Activated T-cell treated with anti-CD3 and anti-CD28 coated beads, Interleukin-2, amount 50 U/mL, for 24 hours (primary cell): Measurements from ENCODE around the gene CEP85.
A peak's percentile ranks its signal among the peaks of the same experiment; 100 is the strongest.
"Not testable (repeated sequence)": the region's sequence is repeated elsewhere in the genome, so short reads cannot be mapped to it uniquely, and the experiment has no call there.

Source experiments
- DNase-seq: peaks from one replicate; pipeline ENCODE4 v3.0.0-alpha.2; 2020
- H3K27ac Mint-ChIP-seq: 2 replicates; pipeline ENCODE4 v1.8.0; 2020; ENCODE audit warnings: mild to moderate bottlenecking, mixed read lengths
- H3K27me3 Mint-ChIP-seq: 2 replicates; pipeline ENCODE4 v1.8.0; 2020; ENCODE audit warnings: mixed read lengths
- H3K36me3 Mint-ChIP-seq: 2 replicates; pipeline ENCODE4 v1.8.0; 2020; ENCODE audit warnings: low read depth, mixed read lengths
- H3K4me1 Mint-ChIP-seq: 2 replicates; pipeline ENCODE4 v1.8.0; 2020; ENCODE audit warnings: low read depth, mixed read lengths
- H3K4me3 Mint-ChIP-seq: 2 replicates; pipeline ENCODE4 v1.8.0; 2020; ENCODE audit warnings: mild to moderate bottlenecking, moderate library complexity, mixed read lengths
- H3K9me3 Mint-ChIP-seq: 2 replicates; pipeline ENCODE4 v1.8.0; 2020; ENCODE audit warnings: mixed read lengths

The CEP85 gene

DNA sequence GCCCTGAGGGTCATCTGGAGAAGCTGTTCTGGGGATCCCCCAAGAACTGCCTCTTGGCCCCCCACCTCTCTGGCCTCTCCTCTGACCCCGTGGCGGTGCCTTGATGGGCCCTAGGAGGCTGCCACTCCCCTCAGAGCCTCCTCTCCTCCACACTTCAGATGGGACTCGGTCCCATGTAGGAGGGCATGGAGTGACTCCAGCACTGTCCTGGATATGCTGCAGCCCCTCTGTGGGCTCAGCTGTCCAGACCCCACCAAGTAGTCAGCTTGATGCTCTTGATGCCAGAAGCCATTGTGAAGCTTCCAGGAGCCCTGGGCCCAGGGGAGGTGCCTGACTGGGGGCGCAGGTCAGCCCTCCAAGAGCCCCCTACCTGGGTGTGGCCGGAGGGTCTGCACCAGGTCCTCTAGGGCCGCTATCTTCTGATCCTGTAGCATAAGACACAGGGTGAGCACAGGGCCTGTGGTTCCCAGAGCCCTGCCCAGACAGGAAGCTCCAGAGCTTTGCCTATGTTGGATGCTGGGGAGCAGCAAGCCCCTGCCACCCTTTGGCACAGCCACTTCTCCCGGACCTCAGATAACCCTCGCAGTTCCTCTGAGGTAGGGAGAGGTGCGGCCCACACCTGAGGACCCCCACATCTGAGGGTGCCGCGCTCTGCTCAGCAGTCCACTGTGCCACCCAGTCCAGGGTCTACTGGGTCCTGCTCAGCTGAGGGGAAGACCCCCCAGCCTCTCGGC, 63.2 kb downstream of the CEP85 start:
- H3K36me3 Mint-ChIP-seq, result peaks cover 41% of the 10 kb centered on the region
- no peak overlapping the region for H3K4me3 Mint-ChIP-seq
- H3K4me1 Mint-ChIP-seq, result peaks cover 10% of the 10 kb centered on the region
- no peak for DNase-seq
- H3K27me3 Mint-ChIP-seq, result no peaks in the 10 kb centered on the region
- H3K27ac Mint-ChIP-seq, result no peak overlapping the region
- H3K9me3 Mint-ChIP-seq, result no peaks in the 10 kb centered on the region

DNA sequence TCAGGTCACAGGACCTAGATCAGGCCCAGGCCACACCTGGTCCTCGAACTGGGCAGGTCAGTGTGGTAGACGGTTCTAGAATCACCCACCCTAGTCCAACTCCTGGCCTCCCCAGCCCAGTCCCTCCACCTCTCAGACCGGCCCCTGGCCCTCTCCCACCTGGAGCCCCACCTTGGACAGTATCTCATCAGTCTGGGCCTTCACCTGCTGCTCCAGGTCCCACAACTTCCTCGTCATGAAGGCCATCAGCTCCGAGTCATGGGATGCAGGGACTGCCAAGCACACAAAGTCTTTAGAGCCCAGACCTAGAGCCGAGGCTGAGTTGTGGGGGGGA, 63.8 kb downstream of the CEP85 start:
- Mint-ChIP-seq H3K27ac (no peak overlapping the region), H3K4me1 (peaks cover 9% of the 10 kb centered on the region), H3K36me3 (peaks cover 38% of the 10 kb centered on the region), H3K4me3 (no peak overlapping the region), H3K9me3 (no peaks in the 10 kb centered on the region), H3K27me3 (no peaks in the 10 kb centered on the region)
- DNase-seq, result no peak

DNA sequence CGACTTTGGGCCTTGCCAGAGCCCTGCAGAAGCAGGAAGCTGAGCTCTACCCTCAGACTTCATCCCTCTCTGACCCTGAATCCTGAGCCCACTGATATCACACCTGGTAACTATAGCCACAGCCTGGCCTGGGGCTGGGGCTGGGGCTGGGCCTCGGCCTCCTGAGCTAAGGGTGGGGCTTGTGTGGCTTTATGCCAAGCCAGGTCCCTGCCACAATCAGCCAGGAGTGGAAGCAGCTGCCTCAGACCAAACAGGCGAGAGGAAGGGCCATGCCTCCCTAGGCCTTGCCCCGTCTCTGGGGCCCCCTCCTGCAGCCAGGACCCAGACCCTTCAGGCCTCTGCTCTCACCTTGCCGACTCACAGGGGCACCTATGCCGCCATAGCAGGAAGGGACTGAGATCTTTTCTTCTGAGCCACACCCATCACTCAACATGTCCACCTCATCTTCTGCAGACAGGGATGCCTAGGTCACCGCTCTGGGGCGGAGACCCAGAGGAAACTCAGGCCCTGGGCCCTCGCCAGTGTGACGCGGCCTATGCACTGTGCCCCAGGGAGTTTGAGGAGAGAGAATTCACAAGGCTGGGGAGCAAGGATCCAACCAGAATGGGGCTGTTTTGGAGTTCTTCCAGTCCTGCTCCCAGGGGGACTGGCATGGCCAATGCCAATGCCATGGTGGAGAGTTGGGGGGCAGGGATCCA, 66.7 kb downstream of the CEP85 start:
- no peak for DNase-seq
- Mint-ChIP-seq H3K4me1 (peaks cover 10% of the 10 kb centered on the region), H3K36me3 (peaks cover 19% of the 10 kb centered on the region), H3K27me3 (no peaks in the 10 kb centered on the region), H3K9me3 (no peaks in the 10 kb centered on the region), H3K4me3 (no peak overlapping the region), H3K27ac (no peak overlapping the region)

DNA sequence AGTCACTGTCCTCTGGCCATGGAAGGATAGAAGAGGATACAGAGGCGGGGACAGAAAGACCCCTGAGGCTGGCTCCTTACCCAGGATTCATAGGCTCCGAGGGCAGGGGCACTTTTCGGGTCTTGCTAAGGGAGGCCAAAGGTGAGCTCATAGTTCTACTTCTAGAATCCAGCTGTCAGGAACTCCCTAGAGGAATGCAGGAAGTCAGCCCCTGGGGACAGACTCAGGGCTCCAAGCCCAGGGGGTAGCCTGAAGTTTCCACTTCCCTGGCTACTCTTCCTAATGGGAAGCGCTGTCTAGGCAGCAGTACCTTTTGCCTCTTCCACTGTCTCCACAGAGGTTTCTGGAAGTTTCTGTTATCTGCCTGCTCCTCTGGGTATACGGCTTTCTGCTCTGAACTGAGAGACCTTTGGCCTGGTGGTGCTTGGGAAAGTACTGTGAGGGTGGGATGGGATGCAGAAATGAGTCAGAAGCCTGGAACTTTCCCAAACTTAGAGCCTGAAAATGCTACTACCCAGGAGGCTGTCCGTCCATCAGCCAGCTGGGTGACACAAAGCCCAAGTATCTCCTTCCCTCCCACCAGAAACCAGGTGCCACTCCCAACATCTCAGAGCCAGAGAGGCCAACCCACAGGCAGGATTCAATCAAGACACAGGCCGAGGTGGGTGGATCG, 68.9 kb downstream of the CEP85 start:
- Mint-ChIP-seq H3K36me3 (peaks cover 13% of the 10 kb centered on the region), H3K4me1 (peaks cover 28% of the 10 kb centered on the region), H3K9me3 (no peaks in the 10 kb centered on the region), H3K27me3 (no peaks in the 10 kb centered on the region), H3K4me3 (no peak overlapping the region), H3K27ac (no peak overlapping the region)
- no peak for DNase-seq

DNA sequence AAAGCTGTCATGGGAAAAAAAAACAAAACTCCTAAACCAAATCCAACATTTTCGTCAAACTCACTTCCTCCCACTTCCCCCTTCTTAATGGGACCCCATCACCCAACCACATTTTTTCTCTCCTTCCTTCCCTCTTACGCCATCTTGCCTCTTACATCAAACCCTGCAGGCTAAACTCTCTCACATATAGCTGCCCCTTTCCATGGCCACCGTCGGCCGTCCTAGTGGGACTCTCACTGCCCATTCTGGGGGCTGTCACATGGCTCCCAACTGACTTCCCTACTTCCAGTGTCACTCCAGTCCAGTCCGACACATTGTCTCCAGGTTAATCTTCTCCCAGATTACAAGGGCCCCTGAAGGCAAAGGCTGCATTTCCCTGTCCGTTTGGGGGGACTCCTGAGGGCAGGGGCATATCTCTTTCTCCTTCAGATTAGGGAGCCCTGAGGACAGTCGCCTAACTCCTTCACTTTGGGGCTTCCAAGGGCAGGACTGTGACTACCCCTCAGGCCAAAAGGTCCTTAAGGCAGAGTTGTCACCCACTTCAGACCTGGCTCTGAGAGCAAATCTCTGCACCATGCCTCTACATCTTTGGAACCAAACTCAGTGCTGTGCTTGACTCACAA, 71.8 kb downstream of the CEP85 start:
- peaks cover 13% of the 10 kb centered on the region for H3K36me3 Mint-ChIP-seq
- H3K27me3 Mint-ChIP-seq, result no peaks in the 10 kb centered on the region
- DNase-seq, result no peak
- H3K4me1 Mint-ChIP-seq, result peaks cover 32% of the 10 kb centered on the region
- no peaks in the 10 kb centered on the region for H3K9me3 Mint-ChIP-seq
- H3K4me3 Mint-ChIP-seq, result peak overlapping the region; percentile 99
- peak overlapping the region; percentile 97 for H3K27ac Mint-ChIP-seq

DNA sequence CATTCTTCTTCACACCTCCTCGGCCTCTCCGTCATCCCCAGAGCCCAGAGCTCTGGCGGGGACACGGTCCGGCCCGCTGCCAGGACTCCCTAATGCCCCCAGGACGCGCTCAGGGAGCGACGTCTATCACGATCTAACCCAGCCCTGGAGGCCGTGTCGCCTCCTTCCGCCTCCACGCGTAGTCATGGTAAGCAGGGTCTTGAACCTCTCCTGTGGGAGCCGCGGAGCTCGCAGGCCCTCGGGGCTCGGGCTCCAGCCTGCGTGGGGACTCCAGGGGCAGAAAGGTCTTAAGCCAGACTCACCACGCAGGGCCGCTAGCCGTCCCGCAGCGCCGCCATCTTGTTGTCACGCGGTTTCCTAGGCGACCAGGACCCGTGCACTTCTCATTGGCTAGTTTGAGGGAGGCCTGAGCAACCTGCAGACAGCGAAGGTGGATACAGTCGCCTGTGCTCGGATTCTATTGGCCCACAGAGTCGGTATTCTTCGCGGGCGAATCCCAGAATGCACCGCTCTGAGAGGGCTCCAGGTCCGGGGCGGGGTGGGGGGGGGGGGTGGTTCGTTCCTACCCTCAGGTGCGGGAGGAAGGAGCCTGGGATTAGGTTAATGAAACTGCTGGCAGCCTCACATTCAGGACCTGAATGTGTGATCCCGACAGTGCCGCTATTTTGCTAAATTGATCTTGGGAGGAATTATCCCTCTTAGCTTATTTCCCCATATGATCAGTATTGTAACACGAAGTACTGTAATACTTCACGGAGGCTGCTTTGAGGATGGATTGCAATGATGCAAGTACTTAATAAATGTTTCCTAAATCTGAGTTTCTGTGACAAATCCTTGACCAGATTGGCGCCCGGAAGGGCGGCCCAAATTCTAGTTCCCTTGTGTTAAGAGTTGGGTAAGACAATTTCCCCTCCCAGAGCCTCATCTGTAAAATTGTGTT, 72.6 kb downstream of the CEP85 start, which contains the start of gene UBXN11:
Gene UBXN11 (minus strand): TSS at position 347 of the 940 bp plus-strand sequence. CDS start 3,753 bp downstream, outside the sequence.
- H3K27me3 Mint-ChIP-seq, result no peaks in the 10 kb centered on the region
- H3K4me1 Mint-ChIP-seq, result peaks cover 32% of the 10 kb centered on the region
- H3K4me3 Mint-ChIP-seq, result peak within 1 kb of the TSS; percentile 99
- peaks cover 6% of the 10 kb centered on the region for H3K36me3 Mint-ChIP-seq
- peak within 1 kb of the TSS; percentile 97 for H3K27ac Mint-ChIP-seq
- H3K9me3 Mint-ChIP-seq, result no peaks in the 10 kb centered on the region
- peak; percentile 88 for DNase-seq

DNA sequence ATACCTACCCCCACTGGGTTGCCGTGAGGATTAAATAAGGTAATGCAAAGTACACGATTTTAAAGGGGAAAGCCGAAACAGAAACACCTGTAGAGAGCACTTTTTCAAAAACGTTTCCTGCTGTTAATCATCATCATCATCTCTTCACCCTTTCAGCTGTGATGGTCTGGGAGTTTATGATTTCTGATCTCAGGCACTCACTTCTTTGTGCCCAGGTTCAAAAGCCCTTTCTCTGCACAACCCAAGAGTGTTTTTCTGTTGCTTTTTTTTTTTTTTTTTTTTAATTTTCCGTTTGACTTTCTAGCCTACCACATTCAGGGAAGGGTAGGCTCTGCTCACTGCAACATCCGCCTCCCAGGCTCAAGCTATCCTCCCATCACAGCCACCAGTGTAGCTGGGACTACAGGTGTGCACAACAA, 73.4 kb downstream of the CEP85 start:
- Mint-ChIP-seq H3K4me3 (peak overlapping the region; percentile 99), H3K4me1 (peaks cover 32% of the 10 kb centered on the region), H3K27ac (peak overlapping the region; percentile 97), H3K9me3 (no peaks in the 10 kb centered on the region), H3K36me3 (peaks cover 5% of the 10 kb centered on the region), H3K27me3 (no peaks in the 10 kb centered on the region)
- DNase-seq, result no peak

DNA sequence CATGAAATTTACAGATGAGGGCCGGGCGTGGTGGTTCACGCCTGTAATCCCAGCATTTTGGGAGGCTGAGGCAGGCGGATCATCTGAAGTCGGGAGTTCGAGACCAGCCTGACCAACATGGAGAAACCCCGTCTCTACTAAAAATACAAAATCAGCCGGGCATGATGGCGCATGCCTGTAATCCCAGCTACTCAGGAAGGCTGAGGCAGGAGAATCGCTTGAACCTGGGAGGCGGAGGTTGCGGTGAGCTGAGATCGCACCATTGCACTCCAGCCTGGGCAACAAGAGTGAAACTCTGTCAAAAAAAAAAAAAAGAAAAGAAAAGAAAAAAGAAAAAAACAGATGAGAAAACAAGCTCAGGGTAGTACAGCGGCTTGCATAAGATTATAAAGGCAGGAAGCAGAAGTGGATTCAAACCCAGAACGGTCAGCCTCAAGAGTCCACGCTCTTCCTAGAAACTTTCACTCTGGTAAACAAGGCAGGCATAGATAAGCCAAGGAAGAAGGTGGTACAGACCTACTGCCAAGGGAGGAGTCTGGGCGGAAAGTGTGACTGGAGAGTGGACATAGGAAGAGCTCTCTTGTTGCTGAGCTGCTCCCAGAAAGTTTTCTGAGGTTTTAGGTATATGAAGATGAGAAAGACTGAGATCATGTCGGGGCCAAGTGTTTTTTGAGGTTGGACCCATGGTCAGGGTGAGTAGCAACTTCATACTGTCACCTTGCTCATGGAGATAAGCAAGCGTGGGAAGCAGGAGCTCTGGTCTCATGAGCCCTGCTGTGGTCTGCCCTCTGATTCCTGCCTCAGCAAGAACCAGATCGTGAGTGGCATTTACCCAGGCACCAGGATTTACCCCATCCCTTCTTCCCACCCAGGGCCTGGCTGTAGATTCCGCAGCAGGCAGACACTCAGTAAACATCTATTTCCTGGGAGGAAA, 74.2 kb downstream of the CEP85 start:
- H3K4me3 Mint-ChIP-seq, result peak overlapping the region; percentile 99

DNA sequence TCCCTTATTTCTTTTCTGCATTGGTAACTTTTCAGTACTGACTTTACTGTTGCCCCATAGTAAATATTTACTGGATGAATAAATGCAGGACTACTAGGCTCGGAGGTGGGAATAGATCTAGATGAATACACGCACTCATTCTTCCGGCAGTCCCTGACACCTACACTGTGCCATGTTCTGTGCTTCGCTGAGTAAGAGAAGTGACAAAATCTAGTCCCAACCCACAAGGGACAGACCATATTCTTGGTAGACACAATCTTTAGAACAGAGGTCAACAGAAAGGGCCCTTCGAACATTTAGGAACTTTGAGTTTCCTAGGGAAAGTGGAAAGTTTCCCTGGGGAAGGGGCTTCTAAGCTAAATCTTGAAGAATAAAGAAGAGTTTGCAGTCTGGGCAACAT, 80.5 kb downstream of the CEP85 start:
- no peak for DNase-seq
- Mint-ChIP-seq H3K27me3 (no peaks in the 10 kb centered on the region), H3K27ac (peak overlapping the region; percentile 9), H3K4me1 (peaks cover 47% of the 10 kb centered on the region), H3K4me3 (no peak overlapping the region), H3K36me3 (peaks cover 17% of the 10 kb centered on the region), H3K9me3 (no peaks in the 10 kb centered on the region)

More for the DNA sequence above, 74.2 kb downstream of the CEP85 start:
- H3K9me3 Mint-ChIP-seq, H3K36me3 Mint-ChIP-seq, H3K27me3 Mint-ChIP-seq: not testable (repeated sequence)
- H3K4me1 Mint-ChIP-seq, result peaks cover 32% of the 10 kb centered on the region
- peak; percentile 41 for DNase-seq
- H3K27ac Mint-ChIP-seq, result peak overlapping the region; percentile 97

DNA sequence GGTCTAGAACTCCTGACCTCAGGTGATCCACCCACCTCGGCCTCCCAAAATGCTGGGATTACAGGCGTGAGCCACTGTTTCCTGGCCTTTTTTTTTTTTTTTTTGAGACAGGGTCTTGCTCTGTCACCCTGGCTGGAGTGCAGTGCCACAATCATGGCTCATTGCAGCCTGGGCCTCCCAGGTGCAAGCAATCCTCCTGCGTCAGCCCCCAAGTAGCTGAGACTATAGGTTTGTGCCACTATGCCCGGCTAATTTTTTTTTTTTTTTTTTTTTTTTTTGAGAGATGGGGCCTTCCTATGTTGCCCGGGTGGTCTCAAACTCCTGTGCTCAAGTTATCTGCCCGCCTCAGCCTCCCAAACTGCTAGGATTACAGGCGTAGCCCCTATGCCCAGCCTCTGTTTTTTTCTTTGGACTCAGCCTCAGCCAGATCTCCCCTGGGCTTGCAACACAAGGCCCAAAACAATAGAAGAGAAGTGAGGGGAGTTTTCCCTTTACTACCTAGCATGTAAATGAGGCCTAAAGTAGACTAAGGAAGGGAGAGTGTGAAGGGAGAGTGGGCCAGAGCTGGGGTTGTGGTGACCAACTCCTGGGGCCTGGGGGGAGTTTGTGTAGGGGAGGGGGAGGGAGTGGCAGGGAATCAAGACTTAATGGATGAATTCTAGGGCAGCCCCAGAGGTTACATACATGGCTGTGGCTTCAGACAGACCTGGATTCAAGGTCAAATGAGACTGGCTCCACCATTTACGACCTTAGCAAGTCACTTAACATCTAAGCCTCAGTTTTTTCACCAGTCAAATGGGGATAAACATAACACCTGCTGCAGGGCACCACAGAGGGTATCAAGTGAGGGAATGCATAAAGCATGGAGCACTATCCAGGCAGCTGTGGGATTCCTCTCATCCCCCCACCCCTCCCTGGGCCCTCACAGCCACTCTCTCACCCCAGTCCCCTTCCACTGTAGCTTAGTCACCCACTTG, 82.2 kb downstream of the CEP85 start:
- Mint-ChIP-seq H3K27me3 (no peaks in the 10 kb centered on the region), H3K4me1 (peaks cover 62% of the 10 kb centered on the region), H3K9me3 (no peaks in the 10 kb centered on the region), H3K36me3 (peaks cover 28% of the 10 kb centered on the region), H3K27ac (peak overlapping the region; percentile 98), H3K4me3 (peak overlapping the region; percentile 90)
- no peak for DNase-seq

DNA sequence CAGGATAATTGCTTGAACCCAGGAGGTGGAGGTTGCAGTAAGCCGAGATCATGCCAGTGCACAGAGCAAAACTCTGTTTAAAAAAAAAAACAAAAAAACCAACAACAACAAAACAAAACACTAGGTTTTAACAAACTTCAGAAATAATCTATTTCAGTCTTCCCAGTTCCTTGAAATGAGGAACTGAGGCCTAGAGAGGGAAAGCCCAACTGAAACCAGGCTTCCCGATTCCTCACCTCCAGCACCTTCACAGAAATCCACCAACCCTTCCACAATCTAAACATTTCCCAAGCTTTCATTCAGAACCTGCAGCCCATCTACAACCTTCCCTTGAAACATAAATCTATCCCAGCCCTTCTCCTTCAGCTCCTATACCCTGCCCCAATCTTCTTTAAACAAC, 83.1 kb downstream of the CEP85 start:
- Mint-ChIP-seq H3K27ac (peak overlapping the region; percentile 98), H3K36me3 (peaks cover 38% of the 10 kb centered on the region), H3K27me3 (no peaks in the 10 kb centered on the region), H3K4me1 (peaks cover 70% of the 10 kb centered on the region), H3K4me3 (peak overlapping the region; percentile 90), H3K9me3 (no peaks in the 10 kb centered on the region)
- DNase-seq, result no peak
